Measurements from ENCODE around the gene RIN3.

The RIN3 gene

DNA sequence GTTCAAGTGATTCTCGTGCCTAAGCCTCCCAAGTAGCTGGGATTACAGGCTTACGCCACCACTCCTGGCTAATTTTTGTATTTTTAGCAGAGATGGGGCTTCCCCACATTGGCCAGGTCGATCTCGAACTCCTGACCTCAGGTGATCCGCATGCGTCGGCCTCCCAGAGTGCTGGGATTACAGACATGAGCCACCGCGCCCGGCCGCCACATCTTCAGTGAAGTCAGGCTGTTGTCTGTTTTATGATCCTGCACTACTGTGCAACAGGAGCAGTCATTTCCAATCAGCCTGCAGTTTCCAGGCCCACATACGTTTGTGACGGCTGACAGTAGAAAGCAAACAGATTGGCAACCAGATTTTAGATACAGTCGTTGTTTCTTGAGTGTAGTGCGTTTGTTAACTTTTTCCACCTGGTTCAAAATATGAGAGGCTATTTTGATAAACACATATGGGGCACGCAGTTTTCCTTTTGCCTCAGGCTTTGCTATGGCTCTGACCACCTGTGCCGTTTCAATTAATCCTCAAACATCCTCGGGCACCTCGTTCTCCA, 160.1 kb downstream of the RIN3 start:
- POLR2A ChIA-PET, result no interaction called here
- CTCF ChIA-PET, result interaction anchor here (0.7 to 4.1 kb wide), 5 partner anchors 8 to 213 kb away, joined by 3 to 27 read pairs (median 5); no protein-coding TSS in a partner anchor

GRCh38 chr14:92675421-92675820, 161.8 kb downstream of the RIN3 start:
- CTCF ChIA-PET, result interaction anchor here (1.1 to 4.1 kb wide), 4 partner anchors 8 to 215 kb away, joined by 3 to 27 read pairs (median 6); no protein-coding TSS in a partner anchor
- no peak for DNase-seq (ENCODE audit: low read depth, low spot score)
- no peak overlapping the region for H3K4me3 ChIP-seq (ENCODE audit: low read depth, low read length)
- TF ChIP-seq, protein P1, sequence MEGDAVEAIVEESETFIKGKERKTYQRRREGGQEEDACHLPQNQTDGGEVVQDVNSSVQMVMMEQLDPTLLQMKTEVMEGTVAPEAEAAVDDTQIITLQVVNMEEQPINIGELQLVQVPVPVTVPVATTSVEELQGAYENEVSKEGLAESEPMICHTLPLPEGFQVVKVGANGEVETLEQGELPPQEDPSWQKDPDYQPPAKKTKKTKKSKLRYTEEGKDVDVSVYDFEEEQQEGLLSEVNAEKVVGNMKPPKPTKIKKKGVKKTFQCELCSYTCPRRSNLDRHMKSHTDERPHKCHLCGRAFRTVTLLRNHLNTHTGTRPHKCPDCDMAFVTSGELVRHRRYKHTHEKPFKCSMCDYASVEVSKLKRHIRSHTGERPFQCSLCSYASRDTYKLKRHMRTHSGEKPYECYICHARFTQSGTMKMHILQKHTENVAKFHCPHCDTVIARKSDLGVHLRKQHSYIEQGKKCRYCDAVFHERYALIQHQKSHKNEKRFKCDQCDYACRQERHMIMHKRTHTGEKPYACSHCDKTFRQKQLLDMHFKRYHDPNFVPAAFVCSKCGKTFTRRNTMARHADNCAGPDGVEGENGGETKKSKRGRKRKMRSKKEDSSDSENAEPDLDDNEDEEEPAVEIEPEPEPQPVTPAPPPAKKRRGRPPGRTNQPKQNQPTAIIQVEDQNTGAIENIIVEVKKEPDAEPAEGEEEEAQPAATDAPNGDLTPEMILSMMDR (IDR thresholded peaks at IDR 0.05; ENCODE audit: insufficient read depth, low read length, missing control alignments), result no peak
- POLR2A ChIA-PET, result no interaction called here

More for the DNA sequence above, 160.1 kb downstream of the RIN3 start:
- no peak for DNase-seq (ENCODE audit: low read depth, low spot score)
- TF ChIP-seq, protein P1 (IDR thresholded peaks at IDR 0.05; ENCODE audit: insufficient read depth, low read length, missing control alignments), result no peak
- H3K4me3 ChIP-seq (ENCODE audit: low read depth, low read length), result no peak overlapping the region

DNA sequence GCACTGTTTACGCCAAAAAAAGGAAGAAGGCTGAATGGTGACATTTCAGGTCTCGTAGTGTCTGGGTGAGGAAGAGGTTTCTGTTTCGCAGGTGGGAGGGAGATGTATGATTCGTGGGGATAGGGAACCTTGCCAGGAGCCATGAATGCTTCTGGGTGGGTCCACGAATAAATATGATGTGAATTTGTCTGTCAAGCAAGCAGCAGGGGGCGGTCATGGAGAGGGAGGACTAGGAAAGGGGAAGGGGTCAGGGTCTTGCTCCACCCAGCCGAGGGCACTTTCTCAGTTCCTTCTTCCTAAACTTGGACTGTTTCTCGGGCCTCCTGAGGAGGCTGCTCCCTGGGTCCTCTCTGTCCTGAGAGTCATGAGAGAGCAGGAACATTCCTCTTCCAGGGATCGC, 162.4 kb downstream of the RIN3 start:
- no peak for DNase-seq (ENCODE audit: low read depth, low spot score)
- no peak overlapping the region for H3K4me3 ChIP-seq (ENCODE audit: low read depth, low read length)
- CTCF ChIA-PET, result interaction anchor here (1.1 to 2.4 kb wide), 2 partner anchors 11 to 58 kb away, joined by 5 to 21 read pairs; no protein-coding TSS in a partner anchor
- TF ChIP-seq, protein P1 (IDR thresholded peaks at IDR 0.05; ENCODE audit: insufficient read depth, low read length, missing control alignments), result no peak
- POLR2A ChIA-PET, result no interaction called here

GRCh38 chr14:92676403-92677086, 163.0 kb downstream of the RIN3 start:
- ChIA-PET CTCF (interaction anchor here (1.0 to 2.4 kb wide), 4 partner anchors 10 to 63 kb away, joined by 3 to 21 read pairs (median 5); no protein-coding TSS in a partner anchor), POLR2A (no interaction called here)
- no peak overlapping the region for H3K4me3 ChIP-seq (ENCODE audit: low read depth, low read length)
- no peak for DNase-seq (ENCODE audit: low read depth, low spot score)
- TF ChIP-seq, protein P1 (IDR thresholded peaks at IDR 0.05; ENCODE audit: insufficient read depth, low read length, missing control alignments), result no peak

- TF ChIP-seq, protein P1 (IDR thresholded peaks at IDR 0.05; ENCODE audit: insufficient read depth, low read length, missing control alignments), result no peak
- POLR2A ChIA-PET, result no interaction called here
- no peak overlapping the region for H3K4me3 ChIP-seq (ENCODE audit: low read depth, low read length)
- CTCF ChIA-PET, result interaction anchor here (0.7 to 2.4 kb wide), 5 partner anchors 9 to 1861 kb away, joined by 3 to 21 read pairs (median 5); no protein-coding TSS in a partner anchor
- no peak for DNase-seq (ENCODE audit: low read depth, low spot score)
These were observed 163.6 kb downstream of the RIN3 start for GRCh38 chr14:92677087-92677668.

- H3K4me3 ChIP-seq (ENCODE audit: low read depth, low read length), result no peak overlapping the region
- no peak for DNase-seq (ENCODE audit: low read depth, low spot score)
- POLR2A ChIA-PET, result no interaction called here
- TF ChIP-seq, protein P1 (IDR thresholded peaks at IDR 0.05; ENCODE audit: insufficient read depth, low read length, missing control alignments), result no peak
- CTCF ChIA-PET, result interaction anchor here (2.4 kb wide), 1 partner anchor 9 kb away, joined by 21 read pairs; no protein-coding TSS in a partner anchor
These were observed 164.4 kb downstream of the RIN3 start for GRCh38 chr14:92677955-92678354.
